ENCODE results near the gene ALOX5AP. TPM values are rescaled to one million over a fixed set of nuclear protein-coding genes. Genes with fewer than 3 reads are reported as not detected.
A peak's percentile ranks its signal among the peaks of the same experiment; 100 is the strongest.

ALOX5AP gene
- total and polyA plus RNA-seq, 5 donors from 2014 or later: 80.4 to 544 (median 363) TPM

GRCh38 chr13:30724778-30725177, 10.6 kb upstream of the ALOX5AP start:
- ATAC-seq (ENCODE audit: low read depth in 2 of 2) (no peak), DNase-seq (no peak)
- no peak overlapping the region for H3K27ac Mint-ChIP-seq
- H3K9me3 ChIP-seq (ENCODE audit: control insufficient read depth in 2 of 2, low read length in 2 of 2): no peaks in the 10 kb centered on the region
- no peaks in the 10 kb centered on the region for H3K36me3 ChIP-seq (ENCODE audit: control insufficient read depth, insufficient read depth, low read length)
- peaks cover 0 to 4% (median 0%) of the 10 kb centered on the region in 7 donors for H3K9me3 Mint-ChIP-seq
- no peaks in the 10 kb centered on the region for H3K4me1 ChIP-seq (ENCODE audit: control insufficient read depth, insufficient read depth, low read length, poor library complexity, severe bottlenecking)
- no peaks in the 10 kb centered on the region for H3K27me3 Mint-ChIP-seq
- no peaks in the 10 kb centered on the region for H3K27me3 ChIP-seq (ENCODE audit: control insufficient read depth, insufficient read depth, low read length)
- H3K4me1 Mint-ChIP-seq: peaks cover 1 to 7% (median 6%) of the 10 kb centered on the region in 4 donors
- no peak overlapping the region for H3K4me3 ChIP-seq (ENCODE audit: low read depth, low read length)
- no peak overlapping the region for H3K27ac ChIP-seq (ENCODE audit: insufficient read depth, low read length, poor library complexity, severe bottlenecking)
- H3K36me3 Mint-ChIP-seq: no peaks in the 10 kb centered on the region
- H3K4me3 Mint-ChIP-seq: no peak overlapping the region

- Histone ChIP-seq H3K4me1 (ENCODE audit: control insufficient read depth, insufficient read depth, low read length, poor library complexity, severe bottlenecking) (no peaks in the 10 kb centered on the region), H3K27ac (ENCODE audit: insufficient read depth, low read length, poor library complexity, severe bottlenecking) (no peak overlapping the region), H3K9me3 (ENCODE audit: control insufficient read depth in 2 of 2, low read length in 2 of 2) (no peaks in the 10 kb centered on the region), H3K36me3 (ENCODE audit: control insufficient read depth, insufficient read depth, low read length) (no peaks in the 10 kb centered on the region), H3K4me3 (ENCODE audit: low read depth, low read length) (no peak overlapping the region), H3K27me3 (ENCODE audit: control insufficient read depth, insufficient read depth, low read length) (no peaks in the 10 kb centered on the region)
- Mint-ChIP-seq H3K4me1 (peaks cover under 1 to 3% (median 2%) of the 10 kb centered on the region in 4 donors), H3K36me3 (no peaks in the 10 kb centered on the region), H3K9me3 (peaks cover 0 to 4% (median 0%) of the 10 kb centered on the region in 7 donors), H3K4me3 (no peak overlapping the region), H3K27ac (no peak overlapping the region), H3K27me3 (no peaks in the 10 kb centered on the region)
- no peak for DNase-seq
- ATAC-seq (ENCODE audit: low read depth in 2 of 2): no peak
Measured at GRCh38 chr13:30725326-30726085, 9.8 kb upstream of the ALOX5AP start.

GRCh38 chr13:30726192-30726591, 9.2 kb upstream of the ALOX5AP start:
- no peak for ATAC-seq (ENCODE audit: low read depth in 2 of 2)
- H3K27ac ChIP-seq (ENCODE audit: insufficient read depth, low read length, poor library complexity, severe bottlenecking): no peak overlapping the region
- H3K27ac Mint-ChIP-seq: no peak overlapping the region

GRCh38 chr13:30727491-30728355, 7.6 kb upstream of the ALOX5AP start:
- H3K27ac ChIP-seq (ENCODE audit: insufficient read depth, low read length, poor library complexity, severe bottlenecking): no peak overlapping the region
- no peaks in the 10 kb centered on the region for H3K36me3 ChIP-seq (ENCODE audit: control insufficient read depth, insufficient read depth, low read length)
- H3K9me3 Mint-ChIP-seq: peaks cover 0 to 4% (median 0%) of the 10 kb centered on the region in 7 donors
- H3K27me3 Mint-ChIP-seq: no peaks in the 10 kb centered on the region
- no peaks in the 10 kb centered on the region for H3K27me3 ChIP-seq (ENCODE audit: control insufficient read depth, insufficient read depth, low read length)
- H3K4me3 ChIP-seq (ENCODE audit: low read depth, low read length): no peak overlapping the region
- H3K4me1 ChIP-seq (ENCODE audit: control insufficient read depth, insufficient read depth, low read length, poor library complexity, severe bottlenecking): no peaks in the 10 kb centered on the region
- no peaks in the 10 kb centered on the region for H3K9me3 ChIP-seq (ENCODE audit: control insufficient read depth in 2 of 2, low read length in 2 of 2)
- H3K36me3 Mint-ChIP-seq: no peaks in the 10 kb centered on the region
- no peak overlapping the region for H3K27ac Mint-ChIP-seq
- DNase-seq (no peak), ATAC-seq (ENCODE audit: low read depth in 2 of 2) (no peak)
- H3K4me1 Mint-ChIP-seq: peaks cover 0 to 1% (median 0%) of the 10 kb centered on the region in 4 donors
- no peak overlapping the region for H3K4me3 Mint-ChIP-seq

More at GRCh38 chr13:30726192-30726591, 9.2 kb upstream of the ALOX5AP start:
- no peaks in the 10 kb centered on the region for H3K36me3 ChIP-seq (ENCODE audit: control insufficient read depth, insufficient read depth, low read length)
- Mint-ChIP-seq H3K4me1 (peaks cover 0 to 1% (median 0%) of the 10 kb centered on the region in 4 donors), H3K27me3 (no peaks in the 10 kb centered on the region), H3K9me3 (peaks cover 0 to 4% (median 0%) of the 10 kb centered on the region in 7 donors), H3K4me3 (no peak overlapping the region), H3K36me3 (no peaks in the 10 kb centered on the region)
- no peaks in the 10 kb centered on the region for H3K27me3 ChIP-seq (ENCODE audit: control insufficient read depth, insufficient read depth, low read length)
- H3K4me1 ChIP-seq (ENCODE audit: control insufficient read depth, insufficient read depth, low read length, poor library complexity, severe bottlenecking): no peaks in the 10 kb centered on the region
- H3K4me3 ChIP-seq (ENCODE audit: low read depth, low read length): no peak overlapping the region
- no peak for DNase-seq
- H3K9me3 ChIP-seq (ENCODE audit: control insufficient read depth in 2 of 2, low read length in 2 of 2): no peaks in the 10 kb centered on the region

GRCh38 chr13:30729801-30730200, 5.5 kb upstream of the ALOX5AP start:
- Mint-ChIP-seq H3K4me1 (peaks cover 0 to 8% (median 3%) of the 10 kb centered on the region in 4 donors), H3K36me3 (no peaks in the 10 kb centered on the region), H3K9me3 (peaks cover 0 to 3% (median 0%) of the 10 kb centered on the region in 7 donors), H3K27ac (no peak overlapping the region), H3K27me3 (no peaks in the 10 kb centered on the region), H3K4me3 (no peak overlapping the region)
- ATAC-seq (ENCODE audit: low read depth in 2 of 2) (no peak), DNase-seq (no peak)
- no peaks in the 10 kb centered on the region for H3K36me3 ChIP-seq (ENCODE audit: control insufficient read depth, insufficient read depth, low read length)
- no peaks in the 10 kb centered on the region for H3K27me3 ChIP-seq (ENCODE audit: control insufficient read depth, insufficient read depth, low read length)
- H3K27ac ChIP-seq (ENCODE audit: insufficient read depth, low read length, poor library complexity, severe bottlenecking): no peak overlapping the region
- no peak overlapping the region for H3K4me3 ChIP-seq (ENCODE audit: low read depth, low read length)
- H3K4me1 ChIP-seq (ENCODE audit: control insufficient read depth, insufficient read depth, low read length, poor library complexity, severe bottlenecking): peaks cover 2% of the 10 kb centered on the region
- no peaks in the 10 kb centered on the region for H3K9me3 ChIP-seq (ENCODE audit: control insufficient read depth in 2 of 2, low read length in 2 of 2)

DNA sequence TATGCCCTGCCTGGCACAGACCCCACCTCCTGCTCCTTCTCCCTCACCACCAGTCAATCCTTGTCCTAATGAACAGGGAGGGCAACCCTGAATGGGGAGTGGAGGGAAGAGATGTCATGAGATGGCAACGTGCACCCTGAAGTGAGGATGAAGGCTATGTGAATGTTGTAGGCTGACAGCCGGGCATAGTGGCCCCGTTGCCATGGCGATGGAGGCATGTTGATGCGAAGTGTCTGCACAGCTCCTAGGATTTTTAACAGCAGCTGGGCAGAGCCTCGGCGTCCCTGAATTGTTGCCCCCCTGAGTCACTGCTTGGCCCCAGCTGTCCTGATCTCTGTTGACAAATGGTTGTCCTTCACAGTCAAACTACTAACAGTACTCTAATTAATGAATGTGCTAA, 4.8 kb upstream of the ALOX5AP start:
- ATAC-seq (ENCODE audit: low read depth in 2 of 2) (no peak), DNase-seq (no peak)
- no peak overlapping the region for H3K4me3 ChIP-seq (ENCODE audit: low read depth, low read length)
- Mint-ChIP-seq H3K27me3 (no peaks in the 10 kb centered on the region), H3K4me1 (peaks cover 0 to 15% (median 6%) of the 10 kb centered on the region in 4 donors), H3K36me3 (no peaks in the 10 kb centered on the region), H3K4me3 (peak overlapping the region in 1 of 4 donors; percentile 73), H3K27ac (peak overlapping the region in 1 of 3 donors; percentile 52), H3K9me3 (peaks cover 0 to 1% (median 0%) of the 10 kb centered on the region in 7 donors)
- peaks cover 9% of the 10 kb centered on the region for H3K4me1 ChIP-seq (ENCODE audit: control insufficient read depth, insufficient read depth, low read length, poor library complexity, severe bottlenecking)
- no peaks in the 10 kb centered on the region for H3K9me3 ChIP-seq (ENCODE audit: control insufficient read depth in 2 of 2, low read length in 2 of 2)
- H3K27ac ChIP-seq (ENCODE audit: insufficient read depth, low read length, poor library complexity, severe bottlenecking): no peak overlapping the region
- H3K36me3 ChIP-seq (ENCODE audit: control insufficient read depth, insufficient read depth, low read length): no peaks in the 10 kb centered on the region
- H3K27me3 ChIP-seq (ENCODE audit: control insufficient read depth, insufficient read depth, low read length): no peaks in the 10 kb centered on the region

- Mint-ChIP-seq H3K4me1 (peaks cover 0 to 23% (median 11%) of the 10 kb centered on the region in 4 donors), H3K4me3 (no peak overlapping the region), H3K9me3 (peaks cover 0 to 1% (median 0%) of the 10 kb centered on the region in 7 donors), H3K27ac (no peak overlapping the region), H3K27me3 (no peaks in the 10 kb centered on the region), H3K36me3 (no peaks in the 10 kb centered on the region)
- H3K27ac ChIP-seq (ENCODE audit: insufficient read depth, low read length, poor library complexity, severe bottlenecking): no peak overlapping the region
- no peaks in the 10 kb centered on the region for H3K27me3 ChIP-seq (ENCODE audit: control insufficient read depth, insufficient read depth, low read length)
- H3K9me3 ChIP-seq (ENCODE audit: control insufficient read depth in 2 of 2, low read length in 2 of 2): no peaks in the 10 kb centered on the region
- H3K36me3 ChIP-seq (ENCODE audit: control insufficient read depth, insufficient read depth, low read length): no peaks in the 10 kb centered on the region
- peaks cover 19% of the 10 kb centered on the region for H3K4me1 ChIP-seq (ENCODE audit: control insufficient read depth, insufficient read depth, low read length, poor library complexity, severe bottlenecking)
- H3K4me3 ChIP-seq (ENCODE audit: low read depth, low read length): no peak overlapping the region
- ATAC-seq (ENCODE audit: low read depth in 2 of 2): no peak
- no peak for DNase-seq
Measured at GRCh38 chr13:30731361-30732045, 3.8 kb upstream of the ALOX5AP start.
